Stimulated activated CD8-positive, alpha-beta memory T cell treated with anti-CD3 and anti-CD28 coated beads, Interleukin-15, amount 100 ng/mL, for 1 hour (primary cell): ENCODE measurements around the gene TTC23.
A peak's percentile ranks its signal among the peaks of the same experiment; 100 is the strongest.
"Not testable (repeated sequence)": the region's sequence is repeated elsewhere in the genome, so short reads cannot be mapped to it uniquely, and the experiment has no call there.

Experiments
- DNase-seq: peaks from one replicate; pipeline ENCODE4 v3.0.0-alpha.2; 2020; ENCODE audit warnings: low read depth

TTC23 gene

GRCh38 chr15:99248000-99248715 is 1.2 kb downstream of the TTC23 start:
- no peak for DNase-seq

GRCh38 chr15:99247062-99247461 is 2.3 kb downstream of the TTC23 start:
- no peak for DNase-seq

- DNase-seq = no peak
Observed at GRCh38 chr15:99244306-99244705, 5.1 kb downstream of the TTC23 start.

DNA sequence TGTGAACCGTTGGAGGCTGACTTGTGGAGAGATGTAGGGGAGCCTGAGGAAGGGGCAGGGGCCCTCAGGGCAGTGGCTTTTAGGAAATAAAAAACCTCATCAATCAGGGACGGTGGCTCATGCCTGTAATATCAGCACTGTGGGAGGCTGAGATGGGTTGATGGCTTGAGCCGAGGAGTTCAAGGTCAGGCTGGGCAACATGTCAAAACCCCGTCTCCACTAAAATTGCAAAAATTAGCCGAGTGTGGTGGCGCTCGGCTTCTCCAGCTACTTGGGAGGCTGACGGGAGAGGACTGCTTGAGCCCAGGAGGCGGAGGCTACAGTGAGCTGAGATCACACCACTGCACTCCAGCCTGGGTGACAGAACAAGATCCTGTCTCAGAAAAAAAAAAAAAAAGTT is 7.6 kb downstream of the TTC23 start:
- DNase-seq = no peak

DNA sequence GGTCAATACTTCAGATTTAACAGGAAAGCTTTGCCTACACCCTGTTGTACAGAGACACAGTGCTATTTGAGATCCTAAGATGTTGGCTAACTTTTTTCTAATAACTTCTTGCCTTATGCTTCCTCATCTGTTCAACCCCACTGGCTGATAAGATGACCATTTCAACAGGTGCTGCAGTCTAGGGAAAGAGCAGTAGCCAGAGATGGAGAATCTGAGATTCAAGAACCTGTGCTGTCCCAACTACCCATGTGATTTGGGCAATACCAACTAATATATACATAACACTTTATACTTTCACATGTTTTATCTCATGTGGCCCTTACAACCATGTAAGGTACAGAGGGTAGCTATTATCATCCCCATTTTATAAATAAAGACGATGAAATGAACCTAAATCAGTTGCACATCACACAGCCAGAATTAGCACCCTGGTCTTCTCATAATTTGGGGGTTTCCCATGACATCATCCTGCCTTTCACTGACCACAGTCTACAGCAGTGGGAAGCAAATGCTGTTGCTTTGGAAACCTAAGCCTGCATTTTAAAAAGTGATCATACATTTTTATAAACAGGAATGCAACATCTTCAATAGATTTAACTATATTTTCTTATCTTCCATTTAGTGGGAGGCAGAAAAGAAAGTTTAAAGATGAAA is 9.7 kb downstream of the TTC23 start:
- DNase-seq = no peak

DNA sequence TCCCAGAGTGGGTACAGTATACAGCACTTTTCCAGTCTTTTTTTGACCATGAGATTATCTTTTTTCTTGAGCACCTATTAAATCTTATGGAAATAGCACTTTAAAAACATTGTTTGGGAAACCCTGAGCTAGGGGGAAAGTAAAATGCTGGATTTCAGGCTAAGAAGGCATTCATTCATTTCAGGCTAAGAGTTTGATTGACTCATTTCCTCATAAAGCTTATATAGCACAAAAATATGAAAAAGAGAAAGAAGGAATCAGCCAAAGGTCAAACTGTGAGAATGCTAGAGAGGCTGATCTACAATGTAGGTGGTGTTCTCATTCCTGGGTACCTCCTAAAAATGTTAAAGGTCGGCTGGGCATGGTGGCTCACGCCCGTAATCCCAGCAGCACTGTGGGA is 10.5 kb downstream of the TTC23 start:
- no peak for DNase-seq

DNA sequence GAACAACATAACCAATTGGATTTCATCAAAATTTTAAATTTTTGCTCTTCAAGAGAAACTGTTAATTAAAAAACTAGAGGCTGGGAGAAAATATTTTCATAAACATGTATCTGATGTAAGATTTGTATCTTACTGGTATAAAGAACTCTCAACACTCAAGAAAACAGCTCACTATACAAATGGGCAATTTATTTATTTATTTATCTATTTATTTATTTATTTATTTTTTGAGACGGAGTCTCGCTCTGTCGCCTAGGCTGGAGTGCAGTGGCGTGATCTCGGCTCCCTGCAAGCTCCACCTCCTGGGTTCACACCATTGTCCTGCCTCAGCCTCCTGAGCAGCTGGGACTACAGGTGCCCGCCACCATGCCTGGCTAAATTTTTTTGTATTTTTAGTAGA is 15.2 kb downstream of the TTC23 start:
- not testable (repeated sequence) for DNase-seq

DNA sequence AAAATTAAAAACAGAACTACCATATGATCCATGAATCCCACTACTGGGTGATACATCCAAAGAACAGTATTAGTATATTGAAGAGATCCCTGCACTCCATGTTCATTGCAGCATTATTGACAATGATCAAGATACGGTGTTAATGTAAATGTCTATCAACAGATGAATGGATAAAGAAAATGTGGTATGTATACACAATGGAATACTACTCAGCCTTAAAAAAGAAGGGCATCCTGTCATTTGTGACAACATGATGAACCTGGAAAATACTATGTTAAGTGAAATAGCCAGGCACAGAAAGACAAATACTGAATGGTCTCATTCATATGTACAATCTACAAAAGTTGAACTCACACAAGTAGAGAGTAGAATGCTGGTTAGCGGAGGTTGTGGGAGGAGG is 16.6 kb downstream of the TTC23 start:
- DNase-seq = no peak

- no peak for DNase-seq
Observed at GRCh38 chr15:99230867-99231266, 18.5 kb downstream of the TTC23 start.

DNA sequence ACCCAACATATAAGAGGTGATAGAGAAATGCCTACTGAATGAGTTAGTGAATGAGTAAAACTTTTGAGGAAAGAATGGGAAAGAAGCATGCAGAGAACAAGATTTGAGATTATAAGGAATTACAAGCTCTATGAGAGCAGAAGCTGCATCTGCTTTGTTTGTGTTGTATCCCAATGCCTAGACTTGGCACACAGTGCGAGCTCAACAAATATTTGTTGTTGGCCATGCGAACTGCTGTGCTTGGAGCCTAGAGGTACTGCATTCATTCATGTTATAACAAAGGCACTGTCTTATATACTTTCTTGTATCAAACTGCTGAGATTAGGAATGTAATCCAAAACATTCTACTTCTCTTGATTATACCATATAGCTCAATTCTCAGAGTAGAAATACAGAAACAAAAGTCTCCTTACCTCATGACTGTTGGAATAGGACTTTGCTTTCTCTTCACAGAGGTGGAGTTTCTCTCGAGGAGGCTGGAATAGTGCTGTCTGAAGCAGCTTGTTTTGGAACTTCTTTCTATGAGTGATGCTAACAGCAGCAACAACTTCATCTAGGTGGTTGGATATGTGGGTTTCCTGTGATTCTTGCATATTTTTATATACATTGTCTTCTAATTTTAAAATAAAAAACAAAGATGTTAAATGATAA is 21.1 kb downstream of the TTC23 start:
- DNase-seq = no peak

GRCh38 chr15:99226802-99227201 is 22.6 kb downstream of the TTC23 start:
- DNase-seq = no peak

GRCh38 chr15:99224372-99225214 is 24.8 kb downstream of the TTC23 start:
- no peak for DNase-seq

- DNase-seq = peak; percentile 44
Observed at GRCh38 chr15:99213187-99213811, 36.1 kb downstream of the TTC23 start.

GRCh38 chr15:99212406-99212805 is 37.0 kb downstream of the TTC23 start:
- DNase-seq = no peak

DNA sequence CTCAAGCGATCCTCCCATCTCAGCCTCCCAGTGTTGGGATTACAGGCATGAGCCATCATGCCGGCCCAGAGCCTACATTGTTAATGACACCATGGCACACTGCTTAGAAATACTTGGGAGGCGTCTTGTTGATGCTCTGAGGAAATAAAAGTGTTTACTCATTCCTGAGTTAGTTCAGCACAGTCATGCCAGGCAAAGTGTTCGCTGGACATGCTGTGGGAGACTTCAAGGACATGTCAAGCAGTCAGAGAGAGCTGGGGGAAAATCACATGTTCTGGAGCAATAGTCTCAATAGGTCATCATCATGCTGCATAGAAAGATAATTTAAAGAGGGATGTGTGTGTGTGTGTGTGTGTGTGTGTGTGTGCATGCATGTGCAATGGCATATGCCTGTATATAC is 37.5 kb downstream of the TTC23 start:
- no peak for DNase-seq

DNA sequence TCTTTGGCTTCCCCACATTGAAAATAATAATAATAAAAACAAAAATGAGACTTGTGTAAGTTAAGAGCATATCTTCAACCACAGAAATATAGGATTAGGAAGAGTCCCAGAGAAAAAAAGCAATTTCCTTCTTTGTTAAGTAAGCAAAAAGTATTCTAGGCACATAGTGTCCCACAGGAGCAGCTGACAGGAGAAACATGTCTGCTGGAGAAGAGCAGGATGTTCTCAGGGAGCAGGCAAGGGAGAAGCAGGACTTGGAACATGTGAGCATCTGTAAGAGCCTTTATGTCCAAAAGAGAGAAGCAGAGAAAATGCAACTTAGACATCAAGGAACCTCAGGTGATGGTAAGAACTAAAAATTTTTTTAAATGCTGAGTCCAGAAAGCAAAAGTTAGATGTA is 39.0 kb downstream of the TTC23 start:
- no peak for DNase-seq

- DNase-seq = no peak
Observed at GRCh38 chr15:99209326-99209725, 40.1 kb downstream of the TTC23 start.

GRCh38 chr15:99207672-99208071 is 41.7 kb downstream of the TTC23 start:
- DNase-seq = no peak

GRCh38 chr15:99202176-99202552 is 47.2 kb downstream of the TTC23 start:
- DNase-seq = no peak

DNA sequence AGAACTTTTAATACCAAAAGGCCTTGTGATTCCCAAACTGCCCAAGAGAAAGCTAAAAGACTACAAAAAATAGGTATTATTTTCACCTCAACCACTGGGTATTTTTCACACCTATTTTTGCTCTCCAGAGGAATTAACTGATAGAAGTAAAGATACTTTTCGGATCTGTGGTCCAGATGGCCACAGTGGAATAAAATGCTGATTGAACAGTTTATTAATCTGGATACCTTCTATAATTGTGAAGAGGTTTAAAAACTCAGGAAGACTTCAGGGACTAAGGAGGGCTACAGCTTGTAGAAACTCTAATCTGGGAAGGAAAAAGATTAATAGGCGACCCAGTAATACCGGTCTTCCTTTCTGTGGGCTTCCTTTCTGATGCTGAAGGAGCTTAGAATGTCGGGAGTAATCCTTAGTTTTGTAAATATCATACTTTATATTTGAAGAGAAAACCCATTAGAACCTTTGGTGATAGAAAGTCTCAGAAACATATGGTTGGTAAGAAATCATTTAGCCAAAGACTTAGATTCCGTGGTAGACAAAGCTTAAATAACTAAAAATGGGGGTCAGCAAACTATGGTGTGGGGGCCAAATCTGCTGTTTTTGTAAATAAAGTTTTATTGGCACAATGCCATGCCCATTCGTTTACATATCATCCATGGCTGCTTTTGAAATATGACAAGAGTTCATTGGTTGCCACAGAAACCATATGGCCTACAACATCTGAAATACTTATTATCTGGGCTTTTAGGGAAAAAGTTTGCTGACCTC is 47.8 kb downstream of the TTC23 start:
- no peak for DNase-seq

GRCh38 chr15:99197856-99198255 is 51.5 kb downstream of the TTC23 start:
- DNase-seq = no peak
